ENCODE measurements around the gene KANTR.

DNA sequence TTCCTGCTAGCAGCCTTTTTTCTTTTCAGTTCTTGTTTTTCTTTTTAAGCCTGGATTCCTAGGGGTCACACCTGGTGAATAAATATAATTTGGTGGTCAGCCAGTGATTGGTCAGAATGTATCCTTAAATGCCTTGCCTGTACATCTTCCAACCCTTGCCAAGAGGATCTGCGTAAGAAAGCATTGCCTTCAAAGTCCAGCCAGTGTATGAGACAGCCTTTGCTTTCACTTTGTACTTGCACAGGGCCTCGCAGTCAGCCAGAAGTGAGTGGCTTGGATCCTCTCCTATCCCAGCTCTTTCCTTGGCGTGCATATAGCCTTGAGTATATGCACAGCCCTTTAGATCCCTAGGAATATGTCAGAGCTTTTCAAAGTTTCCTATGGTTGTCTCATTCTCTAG is 22.2 kb downstream of the KANTR start:
- TF ChIP-seq TAF1 (IDR thresholded peaks at IDR 0.05; ENCODE audit: low read depth) (no peak), RAD21 (IDR thresholded peaks at IDR 0.05; ENCODE audit: low read depth) (no peak), EGR1 (IDR thresholded peaks at IDR 0.05) (no peak), CREB1 (IDR thresholded peaks at IDR 0.05; ENCODE audit: low read depth) (no peak), YY1 (IDR thresholded peaks at IDR 0.05; ENCODE audit: low read depth) (no peak), TEAD4 (IDR thresholded peaks at IDR 0.05) (no peak), ZBTB7A (IDR thresholded peaks at IDR 0.05; ENCODE audit: low read depth) (no peak), NFIC (IDR thresholded peaks at IDR 0.05) (no peak), EP300 (IDR thresholded peaks at IDR 0.05; ENCODE audit: borderline replicate concordance) (no peak)
- TF ChIP-seq, protein P1, sequence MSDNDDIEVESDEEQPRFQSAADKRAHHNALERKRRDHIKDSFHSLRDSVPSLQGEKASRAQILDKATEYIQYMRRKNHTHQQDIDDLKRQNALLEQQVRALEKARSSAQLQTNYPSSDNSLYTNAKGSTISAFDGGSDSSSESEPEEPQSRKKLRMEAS (IDR thresholded peaks at IDR 0.05), result no peak
- TF ChIP-seq, protein P2, sequence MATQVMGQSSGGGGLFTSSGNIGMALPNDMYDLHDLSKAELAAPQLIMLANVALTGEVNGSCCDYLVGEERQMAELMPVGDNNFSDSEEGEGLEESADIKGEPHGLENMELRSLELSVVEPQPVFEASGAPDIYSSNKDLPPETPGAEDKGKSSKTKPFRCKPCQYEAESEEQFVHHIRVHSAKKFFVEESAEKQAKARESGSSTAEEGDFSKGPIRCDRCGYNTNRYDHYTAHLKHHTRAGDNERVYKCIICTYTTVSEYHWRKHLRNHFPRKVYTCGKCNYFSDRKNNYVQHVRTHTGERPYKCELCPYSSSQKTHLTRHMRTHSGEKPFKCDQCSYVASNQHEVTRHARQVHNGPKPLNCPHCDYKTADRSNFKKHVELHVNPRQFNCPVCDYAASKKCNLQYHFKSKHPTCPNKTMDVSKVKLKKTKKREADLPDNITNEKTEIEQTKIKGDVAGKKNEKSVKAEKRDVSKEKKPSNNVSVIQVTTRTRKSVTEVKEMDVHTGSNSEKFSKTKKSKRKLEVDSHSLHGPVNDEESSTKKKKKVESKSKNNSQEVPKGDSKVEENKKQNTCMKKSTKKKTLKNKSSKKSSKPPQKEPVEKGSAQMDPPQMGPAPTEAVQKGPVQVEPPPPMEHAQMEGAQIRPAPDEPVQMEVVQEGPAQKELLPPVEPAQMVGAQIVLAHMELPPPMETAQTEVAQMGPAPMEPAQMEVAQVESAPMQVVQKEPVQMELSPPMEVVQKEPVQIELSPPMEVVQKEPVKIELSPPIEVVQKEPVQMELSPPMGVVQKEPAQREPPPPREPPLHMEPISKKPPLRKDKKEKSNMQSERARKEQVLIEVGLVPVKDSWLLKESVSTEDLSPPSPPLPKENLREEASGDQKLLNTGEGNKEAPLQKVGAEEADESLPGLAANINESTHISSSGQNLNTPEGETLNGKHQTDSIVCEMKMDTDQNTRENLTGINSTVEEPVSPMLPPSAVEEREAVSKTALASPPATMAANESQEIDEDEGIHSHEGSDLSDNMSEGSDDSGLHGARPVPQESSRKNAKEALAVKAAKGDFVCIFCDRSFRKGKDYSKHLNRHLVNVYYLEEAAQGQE (IDR thresholded peaks at IDR 0.05; ENCODE audit: low read depth), result no peak
- TF ChIP-seq, protein P3, sequence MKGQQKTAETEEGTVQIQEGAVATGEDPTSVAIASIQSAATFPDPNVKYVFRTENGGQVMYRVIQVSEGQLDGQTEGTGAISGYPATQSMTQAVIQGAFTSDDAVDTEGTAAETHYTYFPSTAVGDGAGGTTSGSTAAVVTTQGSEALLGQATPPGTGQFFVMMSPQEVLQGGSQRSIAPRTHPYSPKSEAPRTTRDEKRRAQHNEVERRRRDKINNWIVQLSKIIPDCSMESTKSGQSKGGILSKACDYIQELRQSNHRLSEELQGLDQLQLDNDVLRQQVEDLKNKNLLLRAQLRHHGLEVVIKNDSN (IDR thresholded peaks at IDR 0.05), result no peak

Data from Ishikawa (cell line).